Endothelial cell of umbilical vein (primary cell): Measurements from ENCODE around the gene TAGLN. TPM values are rescaled to one million over a fixed set of nuclear protein-coding genes. Genes with fewer than 3 reads are reported as not detected.

Experiments used
- BruUV-seq: library from RNA; stranded (reverse); fragments of 400-500 nt; replicated peaks from 2 replicates; lab custom pipeline; 2021; lab: Mats Ljungman, UMichigan
- CTCF ChIA-PET: fragments of 300-600, 350-600 bp; sonication (Branson Sonifier 250); formaldehyde crosslinking; loops from one replicate; lab custom pipeline; 2021; ENCODE audit warnings: antibody characterized with exemption, inconsistent platforms; lab: Charles Lee
- POLR2A ChIA-PET: fragments of 300-600, 350-600 bp; sonication (Branson Sonifier 250); formaldehyde crosslinking; loops from one replicate; lab custom pipeline; 2021; ENCODE audit warnings: antibody characterized with exemption, inconsistent platforms; lab: Charles Lee
- DNase-seq: peaks from one replicate; pipeline ENCODE4 v3.0.0-alpha.2; 2011; ENCODE audit warnings: low read depth, low spot score
- FAIRE-seq: peaks from 2 replicates; lab custom pipeline; 2011; peaks lifted over from hg19 to GRCh38; lab: Jason Lieb, UNC
- H2AFZ ChIP-seq: 2 replicates; pipeline ENCODE4 v1.6.0; 2012; ENCODE audit warnings: low read depth, low read length, control low read depth, inconsistent platforms
- H3K27ac ChIP-seq: 2 replicates; pipeline ENCODE4 v1.5.1; 2011; ENCODE audit warnings: low read depth, mild to moderate bottlenecking, control low read depth, low read length, moderate library complexity; ENCODE audit not compliant: insufficient read depth
- H3K27me3 ChIP-seq, 2 experiments: 2 replicates each; pipeline versions ENCODE4 v1.6.0 to v1.6.1; 2011; ENCODE audit warnings: low read length in 2 of 2, mixed read lengths in 1 of 2; ENCODE audit not compliant: control insufficient read depth in 2 of 2, insufficient read depth in 2 of 2
- H3K36me3 ChIP-seq, 2 experiments: 2 replicates in 1 of 2; 3 replicates in 1 of 2; pipeline ENCODE4 v1.5.1; 2011; ENCODE audit warnings: low read length in 2 of 2, mild to moderate bottlenecking in 1 of 2, moderate library complexity in 1 of 2; ENCODE audit not compliant: control insufficient read depth in 2 of 2, insufficient read depth in 2 of 2; ENCODE audit errors: extremely low read depth in 1 of 2
- H3K4me1 ChIP-seq: 3 replicates; pipeline ENCODE4 v1.5.1; 2011; ENCODE audit warnings: mild to moderate bottlenecking, low read length; ENCODE audit not compliant: control insufficient read depth, insufficient read depth; ENCODE audit errors: extremely low read depth
- H3K4me2 ChIP-seq: 2 replicates; pipeline ENCODE4 v1.6.1; 2011; ENCODE audit warnings: low read length, control low read depth, mixed read lengths; ENCODE audit not compliant: insufficient read depth
- H3K4me3 ChIP-seq, 3 experiments: fragments of 200-600 bp in 1 of 3; sonication (generic), shearing (Covaris generic) in 1 of 3; replicated peaks in 1 of 3; 2 replicates each; pipeline ENCODE4 v1.5.1; 2011 to 2016; ENCODE audit warnings: control low read depth in 3 of 3, low read length in 3 of 3, mild to moderate bottlenecking in 2 of 3, inconsistent platforms in 1 of 3, low read depth in 1 of 3, moderate library complexity in 1 of 3; ENCODE audit not compliant: insufficient read depth in 1 of 3
- H3K79me2 ChIP-seq: 2 replicates; pipeline ENCODE4 v1.6.0; 2012; ENCODE audit warnings: low read length, inconsistent platforms; ENCODE audit not compliant: control insufficient read depth, insufficient read depth
- H3K9ac ChIP-seq: replicated peaks from 2 replicates; pipeline ENCODE3; 2011; ENCODE audit warnings: low read length, control low read depth; ENCODE audit not compliant: insufficient read depth; ENCODE audit errors: extremely low read depth
- H3K9me1 ChIP-seq: replicated peaks from 3 replicates; pipeline ENCODE4 v1.6.0; 2011; ENCODE audit warnings: mild to moderate bottlenecking, low read length; ENCODE audit not compliant: control insufficient read depth, insufficient read depth; ENCODE audit errors: extremely low read depth
- H3K9me3 ChIP-seq: replicated peaks from 2 replicates; pipeline ENCODE4 v1.5.1; 2012; ENCODE audit warnings: low read length, inconsistent platforms; ENCODE audit not compliant: control insufficient read depth, insufficient read depth
- H4K20me1 ChIP-seq: replicated peaks from 2 replicates; pipeline ENCODE3; 2011; ENCODE audit warnings: mild to moderate bottlenecking, low read length; ENCODE audit not compliant: control insufficient read depth, insufficient read depth; ENCODE audit errors: extremely low read depth
- CTCF ChIP-seq, 2 donors: IDR thresholded peaks; 1 replicate in 1 of 2; 2 replicates in 1 of 2; pipeline ENCODE4 v1.5.1; 2011; ENCODE audit warnings: low read length in 2 of 2, mild to moderate bottlenecking in 2 of 2, moderate library complexity in 2 of 2, control low read depth in 1 of 2, inconsistent platforms in 1 of 2, low read depth in 1 of 2; ENCODE audit not compliant: insufficient read depth in 1 of 2; ENCODE audit errors: extremely low read depth in 1 of 2
- EZH2 ChIP-seq: IDR thresholded peaks from 2 replicates; pipeline ENCODE4 v1.6.1; 2012; ENCODE audit warnings: borderline replicate concordance, low read depth, mild to moderate bottlenecking, moderate library complexity, low read length, inconsistent platforms; ENCODE audit not compliant: severe bottlenecking
- FOS ChIP-seq: IDR thresholded peaks from 2 replicates; pipeline ENCODE4 v1.6.1; 2011; ENCODE audit warnings: mild to moderate bottlenecking, low read length, moderate library complexity, borderline replicate concordance; ENCODE audit not compliant: insufficient read depth
- GATA2 ChIP-seq: IDR thresholded peaks from 2 replicates; pipeline ENCODE4 v1.7.0; 2011; ENCODE audit warnings: low read depth, mild to moderate bottlenecking, moderate library complexity, mixed read lengths, low read length; ENCODE audit not compliant: insufficient read length, insufficient read depth
- JUN ChIP-seq: IDR thresholded peaks from 2 replicates; pipeline ENCODE4 v1.6.1; 2011; ENCODE audit warnings: borderline replicate concordance, low read depth; ENCODE audit not compliant: insufficient read length, insufficient read depth
- MYC ChIP-seq: IDR thresholded peaks from one replicate; pipeline ENCODE4 v1.6.1; 2011; ENCODE audit warnings: mild to moderate bottlenecking, low read depth, low read length
- POLR2A ChIP-seq: IDR thresholded peaks from 2 replicates; pipeline ENCODE4 v1.6.1; 2012; ENCODE audit warnings: low read depth, mild to moderate bottlenecking, control low read depth, low read length
- POLR2AphosphoS5 ChIP-seq: IDR thresholded peaks from 2 replicates; pipeline ENCODE4 v1.6.1; 2012; ENCODE audit warnings: low read depth, mild to moderate bottlenecking, control low read depth, low read length, moderate library complexity; ENCODE audit not compliant: insufficient read depth
- dilution Hi-C: fragments of 300-500 bp; cut with MboI; formaldehyde crosslinking; loops from one replicate; pipeline ENCODE4 v1.15.0; 2019; ENCODE audit warnings: low sequenced_read_pairs; ENCODE audit not compliant: extremely low pct_ligation_motif_present
- intact Hi-C: fragments of 100-400 bp; cut with micrococcal nuclease; formaldehyde crosslinking; loops from one replicate; pipeline ENCODE4 v1.10.0; 2022
- polyA plus RNA-seq, 4 experiments: library from polyadenylated mRNA; depleted of rRNA in 3 of 4; stranded (reverse) in 3 of 4; unstranded in 1 of 4; fragments of >200 nt; gene quantifications; 2 replicates each; pipeline versions ENCODE4 v1.2.1 to v1.2.3, GENCODE V29; 2011 to 2012; ENCODE audit warnings: missing spikeins in 1 of 4
- total RNA-seq: library from RNA; stranded (reverse); gene quantifications from 2 replicates; pipeline ENCODE4 v1.2.3, GENCODE V29; 2021
- TF ChIP-seq, protein P1 (sequence below): IDR thresholded peaks from 2 replicates; pipeline ENCODE4 v1.6.1; 2011; ENCODE audit not compliant: insufficient read depth, insufficient read length

TAGLN gene
- total and polyA plus RNA-seq, 2 donors (not counting 3 experiments of a cell fraction or from before 2014, with no cell fraction given), result 20.8 to 113 TPM

DNA sequence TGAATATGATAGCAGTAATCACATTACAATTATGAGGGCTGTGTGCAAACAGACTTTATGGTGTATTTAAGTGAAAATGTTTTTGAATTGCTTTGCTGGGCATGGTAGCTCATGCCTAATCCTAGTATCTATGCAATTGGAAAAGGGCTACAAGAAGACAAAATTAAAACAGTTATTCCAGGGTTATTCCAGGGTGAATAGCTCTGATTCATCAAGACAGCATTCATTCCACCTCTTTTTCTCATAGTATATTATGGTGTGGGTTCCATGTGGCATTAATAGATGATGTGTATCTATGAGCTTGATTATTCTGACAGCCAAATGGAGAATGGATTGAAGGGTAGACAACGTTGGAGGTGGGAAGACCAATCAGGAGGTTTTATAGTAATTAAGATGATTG, 32.7 kb upstream of the TAGLN start:
- no peak overlapping the region for H3K27ac ChIP-seq
- H3K79me2 ChIP-seq, result peaks cover 2% of the 10 kb centered on the region
- no peak for FAIRE-seq
- no peaks in the 10 kb centered on the region for H3K9me1 ChIP-seq
- H3K27me3 ChIP-seq, result no peaks in the 10 kb centered on the region
- CTCF ChIA-PET, result interaction anchor here (1.0 to 1.5 kb wide), 2 partner anchors 12 to 56 kb away, joined by 3 to 6 read pairs; partner anchors contain the start of gene SIDT2
- H3K4me3 ChIP-seq, result no peak overlapping the region
- intact Hi-C loops (no loop called here), dilution Hi-C loops (no loop called here)
- no TSS peak for BruUV-seq
- no peak overlapping the region for H3K4me2 ChIP-seq
- TF ChIP-seq, protein P1, sequence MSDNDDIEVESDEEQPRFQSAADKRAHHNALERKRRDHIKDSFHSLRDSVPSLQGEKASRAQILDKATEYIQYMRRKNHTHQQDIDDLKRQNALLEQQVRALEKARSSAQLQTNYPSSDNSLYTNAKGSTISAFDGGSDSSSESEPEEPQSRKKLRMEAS, result no peak
- TF ChIP-seq FOS, result no peak
- no peak for TF ChIP-seq MYC
- no peak for TF ChIP-seq POLR2A
- no peak for TF ChIP-seq CTCF (IDR thresholded peaks at IDR 0.05; ENCODE audit: extremely low read depth in 1 of 2, insufficient read depth in 1 of 2, low read depth in 1 of 2, low read length in 2 of 2)
- no peak for TF ChIP-seq GATA2
- TF ChIP-seq POLR2AphosphoS5, result no peak
- TF ChIP-seq JUN, result no peak
- no peak for TF ChIP-seq EZH2
- POLR2A ChIA-PET, result interaction anchor here (1.0 kb wide), 1 partner anchor 12 kb away, joined by 3 read pairs; the partner anchor contains the start of gene SIDT2
- H3K9me3 ChIP-seq, result no peaks in the 10 kb centered on the region
- H3K36me3 ChIP-seq, result peaks cover 21 to 27% of the 10 kb centered on the region in 2 experiments
- H2AFZ ChIP-seq, result no peak overlapping the region
- DNase-seq, result no peak
- no peaks in the 10 kb centered on the region for H4K20me1 ChIP-seq
- no peak overlapping the region for H3K9ac ChIP-seq
- no peaks in the 10 kb centered on the region for H3K4me1 ChIP-seq
